Fibroblast of the aortic adventitia (primary cell): Measurements from ENCODE around the gene BICC1. TPM values are rescaled to one million over a fixed set of nuclear protein-coding genes. Genes with fewer than 3 reads are reported as not detected.

Experiments
- DNase-seq: peaks from one replicate; pipeline ENCODE4 v3.0.0-alpha.2; 2010; ENCODE audit warnings: low read depth
- H3K4me3 ChIP-seq: 2 replicates; pipeline ENCODE4 v1.5.1; 2011; ENCODE audit warnings: low read depth, mild to moderate bottlenecking, control low read depth, low read length, moderate library complexity
- CTCF ChIP-seq: IDR thresholded peaks from 2 replicates; pipeline ENCODE4 v1.5.1; 2011; ENCODE audit warnings: mild to moderate bottlenecking, low read length, control low read depth, inconsistent platforms; ENCODE audit not compliant: insufficient read depth
- total RNA-seq: library from RNA; depleted of rRNA; stranded (reverse); fragments of >200 nt; gene quantifications from 2 replicates; pipeline ENCODE4 v1.2.3, GENCODE V29; 2012; ENCODE audit warnings: low replicate concordance

The BICC1 gene
- total RNA-seq, 1 donor = 177 TPM

DNA sequence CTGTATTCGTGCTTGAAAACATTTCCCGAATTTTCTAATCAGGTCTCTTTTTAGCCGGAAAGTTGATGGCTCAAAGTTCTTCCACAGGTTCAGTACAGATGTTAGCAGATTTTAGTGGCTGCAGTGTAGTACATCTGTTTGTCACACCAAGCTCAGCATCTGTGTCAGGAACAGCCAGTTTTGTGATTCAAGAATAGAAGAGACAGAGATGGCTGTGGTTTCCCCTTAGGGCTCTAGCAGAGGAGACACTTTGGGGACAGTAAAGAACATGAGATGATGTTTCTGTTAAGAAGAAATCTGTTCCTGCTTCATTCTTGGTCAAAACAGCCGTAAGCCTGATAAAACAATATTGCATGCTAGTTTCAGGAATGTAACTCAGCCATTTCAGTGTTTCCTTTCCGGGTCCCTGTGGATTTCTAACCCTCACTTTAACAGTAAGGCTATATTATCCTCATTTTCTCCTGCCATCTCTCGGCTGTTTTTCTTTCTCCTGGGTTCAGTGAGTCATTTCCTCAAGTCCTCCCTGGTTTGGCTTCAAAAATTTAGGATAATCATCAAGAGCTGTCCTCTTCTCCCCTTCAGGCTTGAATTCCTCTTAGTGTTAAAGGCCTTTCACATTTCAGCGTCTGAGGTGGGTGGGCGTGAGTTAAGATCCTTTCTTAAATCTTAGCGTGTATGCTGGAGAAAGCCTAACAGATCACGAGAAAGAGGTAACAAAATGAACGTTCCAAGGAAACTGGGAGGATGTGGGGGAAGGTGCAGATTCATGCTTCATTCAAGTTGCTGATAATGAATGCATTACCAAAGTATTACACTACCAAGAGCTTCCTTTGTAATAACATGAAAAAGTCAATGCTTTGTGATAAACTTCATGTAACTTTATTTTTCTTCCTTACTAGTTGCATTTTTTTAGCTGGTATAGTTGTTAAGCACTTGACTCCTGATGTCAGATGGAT lies 37.1 kb upstream of the BICC1 start:
- DNase-seq = peak; percentile 94
- TF ChIP-seq CTCF = no peak
- H3K4me3 ChIP-seq = peak overlapping the region; percentile 65

DNA sequence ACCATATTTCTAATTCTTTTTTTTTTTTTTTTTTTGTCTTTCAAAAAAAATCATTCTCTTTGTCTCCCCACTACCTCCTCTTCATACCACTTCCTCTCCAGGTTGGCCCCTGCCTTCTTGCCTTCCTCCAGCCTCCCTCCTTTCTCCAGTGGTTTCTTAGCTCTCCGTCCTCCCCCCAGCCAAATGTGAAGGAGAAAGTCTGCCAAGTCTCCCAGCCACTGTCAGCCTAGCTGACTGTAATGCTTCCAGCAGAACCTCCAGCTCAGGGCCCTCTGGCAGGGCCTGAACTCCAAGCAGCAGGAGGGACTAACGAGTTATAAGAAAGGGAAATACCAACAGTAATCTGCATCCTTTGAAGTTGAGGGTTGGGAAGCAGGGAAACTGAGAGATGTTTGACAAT lies 35.5 kb upstream of the BICC1 start:
- no peak for TF ChIP-seq CTCF
- no peak overlapping the region for H3K4me3 ChIP-seq
- peak; percentile 93 for DNase-seq

DNA sequence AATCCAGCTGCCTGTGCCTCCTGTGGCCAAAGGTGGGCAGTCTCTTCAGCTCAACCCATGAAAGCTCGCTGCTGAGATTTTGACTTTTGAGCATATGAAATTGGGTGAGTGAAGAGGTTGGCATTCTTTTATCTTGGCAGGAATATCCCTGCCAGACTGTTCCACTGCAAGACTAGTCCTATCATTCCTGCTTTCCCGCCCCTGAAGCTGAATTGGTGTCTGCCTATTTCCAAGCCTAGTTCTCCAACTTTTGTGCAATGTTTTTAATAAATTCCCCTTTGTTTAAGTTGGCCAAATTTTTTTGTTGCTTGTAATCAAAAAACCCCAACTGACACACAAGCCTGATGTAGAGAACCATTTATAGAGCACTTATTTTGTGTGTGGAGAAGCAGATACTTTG lies 34.8 kb upstream of the BICC1 start:
- DNase-seq = peak; percentile 58
- no peak overlapping the region for H3K4me3 ChIP-seq
- TF ChIP-seq CTCF = peak; percentile 32

DNA sequence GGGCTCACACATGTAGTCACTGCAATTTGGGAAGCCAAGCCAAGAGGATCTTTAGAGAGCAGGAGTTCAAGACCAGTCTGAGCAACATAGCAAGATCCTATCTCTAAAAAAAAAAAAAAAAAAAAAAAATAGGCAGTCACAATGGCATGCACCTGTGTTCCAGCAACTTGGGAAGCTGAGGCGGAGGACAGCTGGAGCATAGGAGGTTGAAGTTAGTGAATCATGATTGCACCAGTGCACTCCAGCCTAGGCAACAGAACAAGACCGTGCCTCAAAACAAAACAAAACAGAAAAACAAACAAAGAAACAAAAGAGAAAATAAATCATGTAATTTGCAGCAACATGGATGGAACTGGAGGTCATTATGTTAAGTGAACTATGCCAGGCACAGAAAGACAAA lies 33.6 kb upstream of the BICC1 start:
- no peak for TF ChIP-seq CTCF
- H3K4me3 ChIP-seq = no peak overlapping the region
- DNase-seq = no peak

GRCh38 chr10:58480321-58480720 lies 32.4 kb upstream of the BICC1 start:
- DNase-seq = no peak

GRCh38 chr10:58481569-58482109 lies 31.0 kb upstream of the BICC1 start:
- no peak for TF ChIP-seq CTCF
- no peak for DNase-seq
- no peak overlapping the region for H3K4me3 ChIP-seq

More at GRCh38 chr10:58480321-58480720, 32.4 kb upstream of the BICC1 start:
- no peak overlapping the region for H3K4me3 ChIP-seq
- no peak for TF ChIP-seq CTCF
